ENCODE data around the gene JAK1. TPM values are rescaled to one million over a fixed set of nuclear protein-coding genes. Genes with fewer than 3 reads are reported as not detected.

The JAK1 gene
- total and polyA plus RNA-seq, 10 of the 15 experiments (the other 5 are each of a cell fraction or from before 2014, with no cell fraction given) = 9.6 to 45.5 (median 35.7) TPM

GRCh38 chr1:64849942-64850341, 116.4 kb downstream of the JAK1 start:
- FAIRE-seq = no peak
- TF ChIP-seq, protein P1, sequence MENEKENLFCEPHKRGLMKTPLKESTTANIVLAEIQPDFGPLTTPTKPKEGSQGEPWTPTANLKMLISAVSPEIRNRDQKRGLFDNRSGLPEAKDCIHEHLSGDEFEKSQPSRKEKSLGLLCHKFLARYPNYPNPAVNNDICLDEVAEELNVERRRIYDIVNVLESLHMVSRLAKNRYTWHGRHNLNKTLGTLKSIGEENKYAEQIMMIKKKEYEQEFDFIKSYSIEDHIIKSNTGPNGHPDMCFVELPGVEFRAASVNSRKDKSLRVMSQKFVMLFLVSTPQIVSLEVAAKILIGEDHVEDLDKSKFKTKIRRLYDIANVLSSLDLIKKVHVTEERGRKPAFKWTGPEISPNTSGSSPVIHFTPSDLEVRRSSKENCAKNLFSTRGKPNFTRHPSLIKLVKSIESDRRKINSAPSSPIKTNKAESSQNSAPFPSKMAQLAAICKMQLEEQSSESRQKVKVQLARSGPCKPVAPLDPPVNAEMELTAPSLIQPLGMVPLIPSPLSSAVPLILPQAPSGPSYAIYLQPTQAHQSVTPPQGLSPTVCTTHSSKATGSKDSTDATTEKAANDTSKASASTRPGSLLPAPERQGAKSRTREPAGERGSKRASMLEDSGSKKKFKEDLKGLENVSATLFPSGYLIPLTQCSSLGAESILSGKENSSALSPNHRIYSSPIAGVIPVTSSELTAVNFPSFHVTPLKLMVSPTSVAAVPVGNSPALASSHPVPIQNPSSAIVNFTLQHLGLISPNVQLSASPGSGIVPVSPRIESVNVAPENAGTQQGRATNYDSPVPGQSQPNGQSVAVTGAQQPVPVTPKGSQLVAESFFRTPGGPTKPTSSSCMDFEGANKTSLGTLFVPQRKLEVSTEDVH (IDR thresholded peaks at IDR 0.05; ENCODE audit: low read depth, partially characterized antibody) = no peak
- TF ChIP-seq TBL1XR1 (IDR thresholded peaks at IDR 0.05; ENCODE audit: low read depth, low read length) = no peak
- TF ChIP-seq SP1 (IDR thresholded peaks at IDR 0.05; ENCODE audit: low read depth, low read length) = no peak
- TF ChIP-seq LARP7 (IDR thresholded peaks at IDR 0.05) = no peak
- no peak for TF ChIP-seq ZSCAN29 (IDR thresholded peaks at IDR 0.05)
- no peak for TF ChIP-seq FOXM1 (IDR thresholded peaks at IDR 0.05; ENCODE audit: low read depth, low read length)
- TF ChIP-seq ZBED1 (IDR thresholded peaks at IDR 0.05; ENCODE audit: borderline replicate concordance) = no peak
- TF ChIP-seq WRNIP1 (IDR thresholded peaks at IDR 0.05; ENCODE audit: borderline replicate concordance, low read depth, low read length) = no peak
- no peak for TF ChIP-seq EED (IDR thresholded peaks at IDR 0.05; ENCODE audit: low read depth)
- no peak for TF ChIP-seq TCF7 (IDR thresholded peaks at IDR 0.05; ENCODE audit: borderline replicate concordance)
- TF ChIP-seq, protein P2, sequence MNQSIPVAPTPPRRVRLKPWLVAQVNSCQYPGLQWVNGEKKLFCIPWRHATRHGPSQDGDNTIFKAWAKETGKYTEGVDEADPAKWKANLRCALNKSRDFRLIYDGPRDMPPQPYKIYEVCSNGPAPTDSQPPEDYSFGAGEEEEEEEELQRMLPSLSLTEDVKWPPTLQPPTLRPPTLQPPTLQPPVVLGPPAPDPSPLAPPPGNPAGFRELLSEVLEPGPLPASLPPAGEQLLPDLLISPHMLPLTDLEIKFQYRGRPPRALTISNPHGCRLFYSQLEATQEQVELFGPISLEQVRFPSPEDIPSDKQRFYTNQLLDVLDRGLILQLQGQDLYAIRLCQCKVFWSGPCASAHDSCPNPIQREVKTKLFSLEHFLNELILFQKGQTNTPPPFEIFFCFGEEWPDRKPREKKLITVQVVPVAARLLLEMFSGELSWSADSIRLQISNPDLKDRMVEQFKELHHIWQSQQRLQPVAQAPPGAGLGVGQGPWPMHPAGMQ (IDR thresholded peaks at IDR 0.05; ENCODE audit: borderline replicate concordance) = no peak
- no peak for TF ChIP-seq HDGF (IDR thresholded peaks at IDR 0.05)
- TF ChIP-seq STAT1 (conservative IDR thresholded peaks at IDR 0.05) = no peak
- no peak for TF ChIP-seq NFYA (IDR thresholded peaks at IDR 0.05; ENCODE audit: borderline replicate concordance, low read depth, low read length)
- TF ChIP-seq IKZF2 (IDR thresholded peaks at IDR 0.05) = no peak
- TF ChIP-seq, protein P3, sequence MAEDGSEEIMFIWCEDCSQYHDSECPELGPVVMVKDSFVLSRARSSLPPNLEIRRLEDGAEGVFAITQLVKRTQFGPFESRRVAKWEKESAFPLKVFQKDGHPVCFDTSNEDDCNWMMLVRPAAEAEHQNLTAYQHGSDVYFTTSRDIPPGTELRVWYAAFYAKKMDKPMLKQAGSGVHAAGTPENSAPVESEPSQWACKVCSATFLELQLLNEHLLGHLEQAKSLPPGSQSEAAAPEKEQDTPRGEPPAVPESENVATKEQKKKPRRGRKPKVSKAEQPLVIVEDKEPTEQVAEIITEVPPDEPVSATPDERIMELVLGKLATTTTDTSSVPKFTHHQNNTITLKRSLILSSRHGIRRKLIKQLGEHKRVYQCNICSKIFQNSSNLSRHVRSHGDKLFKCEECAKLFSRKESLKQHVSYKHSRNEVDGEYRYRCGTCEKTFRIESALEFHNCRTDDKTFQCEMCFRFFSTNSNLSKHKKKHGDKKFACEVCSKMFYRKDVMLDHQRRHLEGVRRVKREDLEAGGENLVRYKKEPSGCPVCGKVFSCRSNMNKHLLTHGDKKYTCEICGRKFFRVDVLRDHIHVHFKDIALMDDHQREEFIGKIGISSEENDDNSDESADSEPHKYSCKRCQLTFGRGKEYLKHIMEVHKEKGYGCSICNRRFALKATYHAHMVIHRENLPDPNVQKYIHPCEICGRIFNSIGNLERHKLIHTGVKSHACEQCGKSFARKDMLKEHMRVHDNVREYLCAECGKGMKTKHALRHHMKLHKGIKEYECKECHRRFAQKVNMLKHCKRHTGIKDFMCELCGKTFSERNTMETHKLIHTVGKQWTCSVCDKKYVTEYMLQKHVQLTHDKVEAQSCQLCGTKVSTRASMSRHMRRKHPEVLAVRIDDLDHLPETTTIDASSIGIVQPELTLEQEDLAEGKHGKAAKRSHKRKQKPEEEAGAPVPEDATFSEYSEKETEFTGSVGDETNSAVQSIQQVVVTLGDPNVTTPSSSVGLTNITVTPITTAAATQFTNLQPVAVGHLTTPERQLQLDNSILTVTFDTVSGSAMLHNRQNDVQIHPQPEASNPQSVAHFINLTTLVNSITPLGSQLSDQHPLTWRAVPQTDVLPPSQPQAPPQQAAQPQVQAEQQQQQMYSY (CRISPR knock-in tag; IDR thresholded peaks at IDR 0.05) = no peak

More at GRCh38 chr1:64849942-64850341, 116.4 kb downstream of the JAK1 start:
- CTCF ChIA-PET = no interaction called here
- Histone ChIP-seq H3K4me1 (ENCODE audit: control insufficient read depth, insufficient read depth, low read length) (no peaks in the 10 kb centered on the region), H2AFZ (ENCODE audit: control insufficient read depth, low read depth, low read length) (no peak overlapping the region), H3K27me3 (replicated peaks in 1 of 2; ENCODE audit: control insufficient read depth in 2 of 2, insufficient read depth in 2 of 2, low read length in 1 of 2) (no peaks in the 10 kb centered on the region), H3K4me2 (ENCODE audit: control insufficient read depth, insufficient read depth) (no peak overlapping the region), H4K20me1 (ENCODE audit: control insufficient read depth, insufficient read depth) (no peaks in the 10 kb centered on the region), H3K36me3 (ENCODE audit: control insufficient read depth in 2 of 2, insufficient read depth in 2 of 2, low read length in 1 of 2) (peaks cover 3 to 14% of the 10 kb centered on the region in 2 experiments; a peak in 3 of 4 replicates), H3K27ac (ENCODE audit: control insufficient read depth, insufficient read depth) (no peak overlapping the region), H3K9ac (ENCODE audit: control insufficient read depth, insufficient read depth, low read length) (no peak overlapping the region), H3K4me3 (no peak overlapping the region), H3K79me2 (ENCODE audit: control insufficient read depth, insufficient read depth, low read length) (no peaks in the 10 kb centered on the region), H3K9me3 (replicated peaks; ENCODE audit: control insufficient read depth, insufficient read depth, low read length) (no peaks in the 10 kb centered on the region)
- BruUV-seq (replicated peaks) = no TSS peak
- intact Hi-C loops (cut with micrococcal nuclease; ENCODE audit: unreplicated experiment) (no loop called here), in situ Hi-C loops (cut with MboI) (no loop called here)
- WGBS (ENCODE audit: insufficient coverage, insufficient replicate concordance, low lambda C conversion rate, missing lambda C conversion rate) = 94% methylated on average over 11 of the region's 11 CpGs
- DNase-seq (ENCODE audit: low read depth, low spot score) (no peak), ATAC-seq (no peak)
- SMC1A ChIA-PET (ENCODE audit: uncharacterized antibody, unreplicated experiment) = no interaction called here
- POLR2A ChIA-PET = no interaction called here
- RAD21 ChIA-PET (ENCODE audit: unreplicated experiment) = no interaction called here
